GM12874 (cell line): ENCODE measurements around the gene RET.

Experiments
- CTCF ChIP-seq: IDR thresholded peaks from 2 replicates; pipeline ENCODE4 v1.5.1; 2011; ENCODE audit warnings: low read depth, mild to moderate bottlenecking, control low read depth, low read length, moderate library complexity; ENCODE audit not compliant: insufficient read depth

The RET gene

GRCh38 chr10:43123361-43124093, 46.7 kb downstream of the RET start:
- TF ChIP-seq CTCF: no peak

GRCh38 chr10:43124094-43124521, 47.2 kb downstream of the RET start:
- no peak for TF ChIP-seq CTCF

- no peak for TF ChIP-seq CTCF
These were observed 47.9 kb downstream of the RET start for GRCh38 chr10:43124574-43125273.

- TF ChIP-seq CTCF: no peak
These were observed 48.5 kb downstream of the RET start for GRCh38 chr10:43125274-43125845.

- no peak for TF ChIP-seq CTCF
These were observed 49.2 kb downstream of the RET start for GRCh38 chr10:43125881-43126731.

- no peak for TF ChIP-seq CTCF
These were observed 50.0 kb downstream of the RET start for GRCh38 chr10:43126759-43127424.
